Measurements from ENCODE around the gene RNF224.

RNF224 gene

GRCh38 chr9:137199411-137200121 lies 27.7 kb upstream of the RNF224 start:
- DNase-seq (ENCODE audit: insufficient read length, low spot score), result no peak
- no peak for FAIRE-seq
- TF ChIP-seq CTCF (IDR thresholded peaks at IDR 0.05; ENCODE audit: insufficient read depth, missing control alignments), result no peak

- no peak for TF ChIP-seq CTCF (IDR thresholded peaks at IDR 0.05; ENCODE audit: insufficient read depth, missing control alignments)
- DNase-seq (ENCODE audit: insufficient read length, low spot score) (peak; percentile 100), FAIRE-seq (no peak)
Measured at GRCh38 chr9:137200311-137201204, 26.7 kb upstream of the RNF224 start, which contains the start of gene TPRN. TPRN (minus strand) TSS chr9:137200741; CDS start chr9:137200711, 30 bp downstream.

- no peak for FAIRE-seq
- DNase-seq (ENCODE audit: insufficient read length, low spot score), result no peak
- no peak for TF ChIP-seq CTCF (IDR thresholded peaks at IDR 0.05; ENCODE audit: insufficient read depth, missing control alignments)
Measured at GRCh38 chr9:137201205-137201868, 26.0 kb upstream of the RNF224 start.

GRCh38 chr9:137202966-137203365 lies 24.3 kb upstream of the RNF224 start:
- FAIRE-seq (no peak), DNase-seq (ENCODE audit: insufficient read length, low spot score) (no peak)
- TF ChIP-seq CTCF (IDR thresholded peaks at IDR 0.05; ENCODE audit: insufficient read depth, missing control alignments), result no peak

- no peak for TF ChIP-seq CTCF (IDR thresholded peaks at IDR 0.05; ENCODE audit: insufficient read depth, missing control alignments)
- DNase-seq (ENCODE audit: insufficient read length, low spot score), result no peak
Measured at GRCh38 chr9:137204731-137205125, 22.6 kb upstream of the RNF224 start.

GRCh38 chr9:137205126-137206069 lies 21.9 kb upstream of the RNF224 start, which contains the start of the genes NDOR1 and TMEM203:
NDOR1 (plus strand) TSS chr9:137205700; CDS start chr9:137205778, 78 bp downstream.
TMEM203 (minus strand) TSS chr9:137205648; CDS start chr9:137205414, 234 bp downstream.
- no peak for FAIRE-seq
- no peak for TF ChIP-seq CTCF (IDR thresholded peaks at IDR 0.05; ENCODE audit: insufficient read depth, missing control alignments)
- peak; percentile 100 for DNase-seq (ENCODE audit: insufficient read length, low spot score)

More at GRCh38 chr9:137204731-137205125, 22.6 kb upstream of the RNF224 start:
- no peak for FAIRE-seq
